ENCODE measurements around the gene PTPN13. TPM values are rescaled to one million over a fixed set of nuclear protein-coding genes. Genes with fewer than 3 reads are reported as not detected.
A peak's percentile ranks its signal among the peaks of the same experiment; 100 is the strongest.

The PTPN13 gene
- total RNA-seq, 4 donors from 2014 or later: 86.4 to 113 (median 92.6) TPM

- Histone ChIP-seq H3K4me3 (no peak overlapping the region), H3K36me3 (peaks cover 0 to 50% (median 0%) of the 10 kb centered on the region in 3 donors), H3K4me1 (peaks cover 0 to 22% (median 0%) of the 10 kb centered on the region in 4 donors), H3K27ac (no peak overlapping the region), H3K9me3 (peaks cover 0 to 10% (median 2%) of the 10 kb centered on the region in 4 donors), H3K27me3 (no peaks in the 10 kb centered on the region)
- 89 to 94% methylated on average over 7 of the region's 7 CpGs for WGBS, 2 donors
- TF ChIP-seq EP300 (IDR thresholded peaks at IDR 0.05) (no peak), POLR2A (IDR thresholded peaks at IDR 0.05) (no peak)
- TF ChIP-seq, protein P1, sequence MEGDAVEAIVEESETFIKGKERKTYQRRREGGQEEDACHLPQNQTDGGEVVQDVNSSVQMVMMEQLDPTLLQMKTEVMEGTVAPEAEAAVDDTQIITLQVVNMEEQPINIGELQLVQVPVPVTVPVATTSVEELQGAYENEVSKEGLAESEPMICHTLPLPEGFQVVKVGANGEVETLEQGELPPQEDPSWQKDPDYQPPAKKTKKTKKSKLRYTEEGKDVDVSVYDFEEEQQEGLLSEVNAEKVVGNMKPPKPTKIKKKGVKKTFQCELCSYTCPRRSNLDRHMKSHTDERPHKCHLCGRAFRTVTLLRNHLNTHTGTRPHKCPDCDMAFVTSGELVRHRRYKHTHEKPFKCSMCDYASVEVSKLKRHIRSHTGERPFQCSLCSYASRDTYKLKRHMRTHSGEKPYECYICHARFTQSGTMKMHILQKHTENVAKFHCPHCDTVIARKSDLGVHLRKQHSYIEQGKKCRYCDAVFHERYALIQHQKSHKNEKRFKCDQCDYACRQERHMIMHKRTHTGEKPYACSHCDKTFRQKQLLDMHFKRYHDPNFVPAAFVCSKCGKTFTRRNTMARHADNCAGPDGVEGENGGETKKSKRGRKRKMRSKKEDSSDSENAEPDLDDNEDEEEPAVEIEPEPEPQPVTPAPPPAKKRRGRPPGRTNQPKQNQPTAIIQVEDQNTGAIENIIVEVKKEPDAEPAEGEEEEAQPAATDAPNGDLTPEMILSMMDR (IDR thresholded peaks at IDR 0.05): no peak
- no peak for DNase-seq (ENCODE audit: low spot score in 2 of 2)
Observed at GRCh38 chr4:86819561-86819960, 225.4 kb downstream of the PTPN13 start.

GRCh38 chr4:86821151-86821550 lies 227.0 kb downstream of the PTPN13 start:
- H3K4me1 ChIP-seq: peaks cover 0 to 19% (median 0%) of the 10 kb centered on the region in 4 donors
- H3K4me3 ChIP-seq: no peak overlapping the region
- DNase-seq (ENCODE audit: low spot score in 2 of 2): no peak
- 0 to 78% methylated on average over 1 of the region's 1 CpG for WGBS, 2 donors
- H3K36me3 ChIP-seq: peaks cover 0 to 43% (median 0%) of the 10 kb centered on the region in 3 donors
- no peak overlapping the region for H3K27ac ChIP-seq
- no peaks in the 10 kb centered on the region for H3K27me3 ChIP-seq
- TF ChIP-seq POLR2A (IDR thresholded peaks at IDR 0.05) (no peak), EP300 (IDR thresholded peaks at IDR 0.05) (no peak)
- TF ChIP-seq, protein P1 (IDR thresholded peaks at IDR 0.05): no peak
- no peaks in the 10 kb centered on the region for H3K9me3 ChIP-seq

DNA sequence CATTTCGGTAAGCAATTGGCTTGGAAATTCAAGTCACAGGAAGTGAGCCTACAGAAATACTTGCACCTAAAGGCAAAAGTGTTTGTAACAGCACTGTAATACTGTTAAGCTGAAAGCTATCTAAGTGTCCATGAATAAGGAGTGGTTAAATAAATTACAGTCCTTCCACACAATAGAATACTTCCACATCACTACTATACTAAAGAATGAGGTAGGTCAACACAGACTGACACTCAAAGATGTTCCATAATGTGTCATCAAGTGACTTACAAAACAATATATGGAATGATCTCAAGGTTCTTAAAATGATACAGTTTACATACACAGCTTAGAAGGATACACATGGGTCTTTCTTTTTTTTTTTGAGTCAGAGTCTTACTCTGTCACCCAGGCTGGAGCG lies 228.0 kb downstream of the PTPN13 start:
- H3K27ac ChIP-seq: no peak overlapping the region
- DNase-seq (ENCODE audit: low spot score in 2 of 2): no peak
- H3K36me3 ChIP-seq: peaks cover 0 to 34% (median 0%) of the 10 kb centered on the region in 3 donors
- WGBS, 2 donors: 98 to 100% methylated on average over 2 of the region's 2 CpGs
- H3K9me3 ChIP-seq: no peaks in the 10 kb centered on the region
- peaks cover 0 to 9% (median 0%) of the 10 kb centered on the region in 4 donors for H3K4me1 ChIP-seq
- H3K27me3 ChIP-seq: no peaks in the 10 kb centered on the region
- H3K4me3 ChIP-seq: no peak overlapping the region
- TF ChIP-seq, protein P1 (IDR thresholded peaks at IDR 0.05): no peak
- TF ChIP-seq POLR2A (IDR thresholded peaks at IDR 0.05) (no peak), EP300 (IDR thresholded peaks at IDR 0.05) (no peak)

- H3K27me3 ChIP-seq: no peaks in the 10 kb centered on the region
- DNase-seq (ENCODE audit: low spot score in 2 of 2): no peak
- TF ChIP-seq, protein P1 (IDR thresholded peaks at IDR 0.05): no peak
- TF ChIP-seq EP300 (IDR thresholded peaks at IDR 0.05) (no peak), POLR2A (IDR thresholded peaks at IDR 0.05) (no peak)
- peaks cover 0 to 50% (median 0%) of the 10 kb centered on the region in 3 donors for H3K36me3 ChIP-seq
- no peak overlapping the region for H3K27ac ChIP-seq
- peaks cover 0 to 6% (median 0%) of the 10 kb centered on the region in 4 donors for H3K9me3 ChIP-seq
- H3K4me1 ChIP-seq: no peaks in the 10 kb centered on the region
- 73 to 76% methylated on average over 3 of the region's 3 CpGs for WGBS, 2 donors
- no peak overlapping the region for H3K4me3 ChIP-seq
Observed at GRCh38 chr4:86825511-86825910, 231.4 kb downstream of the PTPN13 start.

- peaks cover 0 to 36% (median 0%) of the 10 kb centered on the region in 3 donors for H3K36me3 ChIP-seq
- DNase-seq (ENCODE audit: low spot score in 2 of 2): no peak
Observed at GRCh38 chr4:86831262-86832130, 237.4 kb downstream of the PTPN13 start.

More at GRCh38 chr4:86831262-86832130, 237.4 kb downstream of the PTPN13 start:
- TF ChIP-seq, protein P1 (IDR thresholded peaks at IDR 0.05): no peak
- peak in 1 of 2 donors; percentile 37 for TF ChIP-seq EP300 (IDR thresholded peaks at IDR 0.05)
- Histone ChIP-seq H3K27me3 (no peaks in the 10 kb centered on the region), H3K4me1 (peaks cover 0 to 9% (median 0%) of the 10 kb centered on the region in 4 donors), H3K27ac (peak overlapping the region in 2 of 4 donors; percentile 69 to 73), H3K9me3 (peaks cover 0 to 6% (median 0%) of the 10 kb centered on the region in 4 donors), H3K4me3 (no peak overlapping the region)
- WGBS, 2 donors: 60 to 69% methylated on average over 5 of the region's 5 CpGs
